Measurements from ENCODE around the gene STAMBPL1. TPM values are rescaled to one million over a fixed set of nuclear protein-coding genes. Genes with fewer than 3 reads are reported as not detected.

STAMBPL1 gene
- total and polyA plus RNA-seq, 8 donors: 1.2 to 3.5 (median 2.3) TPM

GRCh38 chr10:88953662-88954061, 73.6 kb downstream of the STAMBPL1 start:
- H3K27ac ChIP-seq: no peak overlapping the region
- FAIRE-seq: no peak
- H3K36me3 ChIP-seq: no peaks in the 10 kb centered on the region
- intact Hi-C loops (cut with DNase I): no loop called here
- no peaks in the 10 kb centered on the region for H3K4me1 ChIP-seq
- WGBS, 2 donors: 82 to 83% methylated on average over 5 of the region's 5 CpGs
- H3K9me3 ChIP-seq: no peaks in the 10 kb centered on the region
- H3K27me3 ChIP-seq: no peaks in the 10 kb centered on the region
- TF ChIP-seq CTCF (IDR thresholded peaks at IDR 0.05): no peak
- no peak for ATAC-seq
- no peak overlapping the region for H3K4me3 ChIP-seq
- no peak for DNase-seq

- H3K27ac ChIP-seq: no peak overlapping the region
- TF ChIP-seq CTCF (IDR thresholded peaks at IDR 0.05): no peak
- FAIRE-seq (no peak), ATAC-seq (no peak), DNase-seq (no peak)
- no peak overlapping the region for H3K4me3 ChIP-seq
- no peaks in the 10 kb centered on the region for H3K4me1 ChIP-seq
- intact Hi-C loops (cut with DNase I): no loop called here
- whole genome bisulfite sequencing, 2 donors: 88 to 94% methylated on average over 4 of the region's 4 CpGs
- no peaks in the 10 kb centered on the region for H3K27me3 ChIP-seq
- no peaks in the 10 kb centered on the region for H3K36me3 ChIP-seq
- H3K9me3 ChIP-seq: no peaks in the 10 kb centered on the region
Observed at GRCh38 chr10:88954458-88955083, 74.5 kb downstream of the STAMBPL1 start.

GRCh38 chr10:88957381-88957780, 77.3 kb downstream of the STAMBPL1 start:
- Histone ChIP-seq H3K27me3 (no peaks in the 10 kb centered on the region), H3K9me3 (no peaks in the 10 kb centered on the region), H3K27ac (no peak overlapping the region), H3K4me1 (no peaks in the 10 kb centered on the region), H3K36me3 (no peaks in the 10 kb centered on the region), H3K4me3 (no peak overlapping the region)
- FAIRE-seq: no peak
- DNase-seq: no peak
- no peak for TF ChIP-seq CTCF (IDR thresholded peaks at IDR 0.05)
- 40 to 46% methylated on average over 1 of the region's 1 CpG for WGBS, 2 donors
- no peak for ATAC-seq
- intact Hi-C loops (cut with DNase I): no loop called here

GRCh38 chr10:88958721-88959120, 78.7 kb downstream of the STAMBPL1 start:
- TF ChIP-seq CTCF (IDR thresholded peaks at IDR 0.05): no peak
- FAIRE-seq: no peak

GRCh38 chr10:88960802-88961201, 80.8 kb downstream of the STAMBPL1 start:
- no peak for DNase-seq
- no peak for TF ChIP-seq CTCF (IDR thresholded peaks at IDR 0.05)
- no peak overlapping the region for H3K27ac ChIP-seq
- H3K36me3 ChIP-seq: no peaks in the 10 kb centered on the region
- WGBS, 2 donors: 87 to 91% methylated on average over 1 of the region's 1 CpG
- no peaks in the 10 kb centered on the region for H3K4me1 ChIP-seq
- no peak for FAIRE-seq
- H3K4me3 ChIP-seq: no peak overlapping the region
- no peaks in the 10 kb centered on the region for H3K27me3 ChIP-seq
- H3K9me3 ChIP-seq: no peaks in the 10 kb centered on the region
- ATAC-seq: no peak
- intact Hi-C loops (cut with DNase I): no loop called here

More at GRCh38 chr10:88958721-88959120, 78.7 kb downstream of the STAMBPL1 start:
- 95 to 97% methylated on average over 6 of the region's 6 CpGs for WGBS, 2 donors
- H3K4me3 ChIP-seq: no peak overlapping the region
- intact Hi-C loops (cut with DNase I): no loop called here
- no peaks in the 10 kb centered on the region for H3K36me3 ChIP-seq
- H3K9me3 ChIP-seq: no peaks in the 10 kb centered on the region
- ATAC-seq: no peak
- H3K27me3 ChIP-seq: no peaks in the 10 kb centered on the region
- no peak overlapping the region for H3K27ac ChIP-seq
- DNase-seq: no peak
- no peaks in the 10 kb centered on the region for H3K4me1 ChIP-seq

Measured in pancreas (tissue), 10 donors.